Bronchial epithelial cell (primary cell): ENCODE measurements around the gene EXOSC9. TPM values are rescaled to one million over a fixed set of nuclear protein-coding genes. Genes with fewer than 3 reads are reported as not detected.

Experiments used
- DNase-seq: peaks from one replicate; pipeline ENCODE4 v3.0.0-alpha.2; 2010; ENCODE audit warnings: low read depth
- FAIRE-seq: peaks from 2 replicates; lab custom pipeline; 2011; peaks lifted over from hg19 to GRCh38; lab: Jason Lieb, UNC
- H3K27me3 ChIP-seq: 2 replicates; pipeline ENCODE4 v1.5.1; 2011; ENCODE audit warnings: low read length; ENCODE audit not compliant: control insufficient read depth, insufficient read depth
- H3K36me3 ChIP-seq: 2 replicates; pipeline ENCODE4 v1.5.1; 2011; ENCODE audit warnings: low read length; ENCODE audit not compliant: control insufficient read depth, insufficient read depth
- H3K4me3 ChIP-seq: 2 replicates; pipeline ENCODE4 v1.5.1; 2011; ENCODE audit warnings: mild to moderate bottlenecking, low read depth, low read length, control low read depth
- total RNA-seq: library from RNA; depleted of rRNA; stranded (reverse); fragments of >200 nt; gene quantifications from 2 replicates; pipeline ENCODE4 v1.2.1, GENCODE V29; 2014
- TF ChIP-seq, protein P1 (sequence below): IDR thresholded peaks from 2 replicates; pipeline ENCODE4 v1.5.1; 2011; ENCODE audit warnings: mild to moderate bottlenecking, moderate library complexity, low read length, control low read depth, inconsistent platforms; ENCODE audit not compliant: insufficient read depth, severe bottlenecking

EXOSC9 gene
- total RNA-seq, 1 donor from 2014 or later, result 25.3 TPM

GRCh38 chr4:121822047-121822446 lies 20.9 kb downstream of the EXOSC9 start:
- no peaks in the 10 kb centered on the region for H3K27me3 ChIP-seq
- TF ChIP-seq, protein P1, sequence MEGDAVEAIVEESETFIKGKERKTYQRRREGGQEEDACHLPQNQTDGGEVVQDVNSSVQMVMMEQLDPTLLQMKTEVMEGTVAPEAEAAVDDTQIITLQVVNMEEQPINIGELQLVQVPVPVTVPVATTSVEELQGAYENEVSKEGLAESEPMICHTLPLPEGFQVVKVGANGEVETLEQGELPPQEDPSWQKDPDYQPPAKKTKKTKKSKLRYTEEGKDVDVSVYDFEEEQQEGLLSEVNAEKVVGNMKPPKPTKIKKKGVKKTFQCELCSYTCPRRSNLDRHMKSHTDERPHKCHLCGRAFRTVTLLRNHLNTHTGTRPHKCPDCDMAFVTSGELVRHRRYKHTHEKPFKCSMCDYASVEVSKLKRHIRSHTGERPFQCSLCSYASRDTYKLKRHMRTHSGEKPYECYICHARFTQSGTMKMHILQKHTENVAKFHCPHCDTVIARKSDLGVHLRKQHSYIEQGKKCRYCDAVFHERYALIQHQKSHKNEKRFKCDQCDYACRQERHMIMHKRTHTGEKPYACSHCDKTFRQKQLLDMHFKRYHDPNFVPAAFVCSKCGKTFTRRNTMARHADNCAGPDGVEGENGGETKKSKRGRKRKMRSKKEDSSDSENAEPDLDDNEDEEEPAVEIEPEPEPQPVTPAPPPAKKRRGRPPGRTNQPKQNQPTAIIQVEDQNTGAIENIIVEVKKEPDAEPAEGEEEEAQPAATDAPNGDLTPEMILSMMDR, result no peak
- no peak overlapping the region for H3K4me3 ChIP-seq
- H3K36me3 ChIP-seq, result peaks cover 2% of the 10 kb centered on the region
- FAIRE-seq (no peak), DNase-seq (no peak)

DNA sequence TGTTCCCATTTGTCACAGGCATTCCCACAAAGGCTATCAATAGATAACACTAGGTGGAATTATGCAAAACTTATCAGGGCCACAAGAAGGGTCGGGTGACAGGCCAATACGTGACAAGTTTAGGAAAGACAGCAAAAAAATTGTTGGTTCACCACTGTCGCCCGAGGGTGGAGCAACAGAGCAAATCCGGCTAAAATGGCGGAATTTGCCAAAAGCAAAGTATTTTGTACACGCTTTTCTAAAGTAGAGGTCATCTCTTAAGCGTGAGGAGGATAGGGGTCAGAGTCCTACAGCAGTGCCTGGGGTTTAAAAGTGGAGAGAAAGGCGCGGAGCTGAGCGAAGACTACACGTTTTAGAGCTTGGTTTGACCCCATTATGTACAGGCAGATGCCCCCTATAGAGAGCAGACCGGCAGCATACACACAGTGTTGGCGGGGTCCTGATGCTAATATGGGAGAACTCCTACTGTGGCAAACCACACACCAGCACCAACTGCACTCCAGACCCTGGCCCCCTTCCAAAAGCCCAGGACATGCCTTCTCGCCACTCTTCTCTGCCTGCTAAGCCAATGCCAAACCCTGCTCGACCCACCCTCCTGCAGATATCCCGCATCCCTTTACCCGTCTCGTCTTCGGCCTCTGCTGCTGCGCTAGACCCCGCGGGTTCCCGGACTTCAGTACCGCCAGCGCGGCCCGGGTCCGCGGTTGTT lies 21.8 kb downstream of the EXOSC9 start:
- no peak for FAIRE-seq
- peak; percentile 6 for DNase-seq
- H3K4me3 ChIP-seq, result peak overlapping the region; percentile 66
- H3K27me3 ChIP-seq, result no peaks in the 10 kb centered on the region
- peaks cover 2% of the 10 kb centered on the region for H3K36me3 ChIP-seq
- TF ChIP-seq, protein P1, result no peak

DNA sequence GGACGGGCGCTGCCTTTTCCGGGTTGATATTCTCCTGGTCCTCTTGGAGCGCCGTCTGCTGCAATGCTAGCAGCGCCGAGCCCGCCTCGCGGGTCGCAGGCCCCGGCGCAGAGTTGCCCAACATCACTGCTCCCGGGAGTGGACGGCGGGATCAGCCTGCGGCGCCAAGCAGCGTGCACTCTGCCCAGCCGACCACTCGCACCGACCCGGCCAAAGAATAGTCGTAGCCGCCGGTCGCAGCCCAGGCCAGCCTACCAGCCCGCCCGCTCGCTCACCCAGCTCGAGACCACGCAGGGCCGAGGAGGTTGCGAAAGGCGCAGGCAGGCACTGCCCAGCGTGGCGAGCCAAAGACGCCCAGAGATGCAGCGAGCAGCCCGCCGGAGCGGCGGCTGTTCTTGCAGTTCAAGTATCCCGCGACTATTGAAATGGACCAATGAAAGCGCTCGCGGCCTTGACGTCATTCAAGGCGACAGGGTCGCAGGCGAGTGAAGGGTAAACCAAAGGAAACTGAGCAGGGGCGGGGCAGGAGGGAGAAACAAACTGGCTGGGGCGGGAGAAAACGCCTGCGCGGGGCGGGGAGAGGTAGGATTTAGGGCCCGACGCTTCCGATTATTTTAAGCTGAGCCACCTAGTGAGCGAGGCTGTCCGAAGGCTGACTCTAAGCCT lies 22.5 kb downstream of the EXOSC9 start, which contains the start of gene CCNA2:
TSS of gene CCNA2 (minus strand) at position 379 of the 666 bp plus-strand sequence. CDS start at position 124, 255 bp downstream.
- FAIRE-seq, result no peak
- H3K36me3 ChIP-seq, result peaks cover 2% of the 10 kb centered on the region
- DNase-seq, result peak; percentile 93
- peak within 1 kb of the TSS; percentile 66 for H3K4me3 ChIP-seq
- TF ChIP-seq, protein P1, result no peak
- no peaks in the 10 kb centered on the region for H3K27me3 ChIP-seq

GRCh38 chr4:121824171-121824527 lies 23.0 kb downstream of the EXOSC9 start:
- no peak for FAIRE-seq
- H3K27me3 ChIP-seq, result no peaks in the 10 kb centered on the region
- TF ChIP-seq, protein P1, result no peak
- H3K4me3 ChIP-seq, result peak overlapping the region; percentile 66
- no peak for DNase-seq
- H3K36me3 ChIP-seq, result peaks cover 2% of the 10 kb centered on the region

DNA sequence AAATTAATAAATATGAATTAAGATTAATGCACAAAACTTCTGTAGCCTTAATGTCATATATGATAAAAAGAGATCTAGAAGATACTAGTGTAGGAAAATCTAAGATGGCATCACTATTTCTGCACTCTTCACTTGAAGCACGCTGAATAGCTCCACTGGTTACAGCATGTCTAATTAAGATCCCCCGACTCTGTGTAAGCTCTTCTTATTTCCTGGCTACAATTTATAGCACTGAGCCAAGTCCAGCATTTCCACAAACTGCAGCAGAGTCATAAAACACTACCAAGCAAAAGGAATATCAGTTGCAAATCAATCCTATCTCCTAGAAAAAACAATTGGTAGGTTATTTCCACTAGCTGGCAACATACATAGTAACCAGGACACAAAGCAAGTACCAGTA lies 23.8 kb downstream of the EXOSC9 start:
- no peak overlapping the region for H3K4me3 ChIP-seq
- FAIRE-seq, result no peak
- no peak for DNase-seq
- peaks cover 2% of the 10 kb centered on the region for H3K36me3 ChIP-seq
- no peaks in the 10 kb centered on the region for H3K27me3 ChIP-seq
- TF ChIP-seq, protein P1, result no peak
